CD4-positive, alpha-beta T cell treated with Interleukin-17A for 4 hours (primary cell): ENCODE results near the gene TENM3.
"Not testable (repeated sequence)": the region's sequence is repeated elsewhere in the genome, so short reads cannot be mapped to it uniquely, and the experiment has no call there.

Source experiments
- DNase-seq: peaks from one replicate; pipeline ENCODE4 v3.0.0-alpha.2; 2020; ENCODE audit warnings: mixed read lengths

TENM3 gene

GRCh38 chr4:182243204-182243603 is at the start of gene TENM3:
Gene TENM3 (plus strand): TSS chr4:182243402. CDS start chr4:182324021, 80,619 bp downstream.
- not testable (repeated sequence) for DNase-seq

- DNase-seq, result no peak
Measured at GRCh38 chr4:182194091-182194824, 48.9 kb upstream of the TENM3 start.

- DNase-seq, result no peak
Measured at GRCh38 chr4:182197611-182198010, 45.6 kb upstream of the TENM3 start.

- no peak for DNase-seq
Measured at GRCh38 chr4:182201871-182202270, 41.3 kb upstream of the TENM3 start.

- no peak for DNase-seq
Measured at GRCh38 chr4:182202650-182203049, 40.6 kb upstream of the TENM3 start.

- no peak for DNase-seq
Measured at GRCh38 chr4:182203872-182204411, 39.3 kb upstream of the TENM3 start.

GRCh38 chr4:182205306-182205705 is 37.9 kb upstream of the TENM3 start:
- no peak for DNase-seq

- no peak for DNase-seq
Measured at GRCh38 chr4:182206266-182206665, 36.9 kb upstream of the TENM3 start.

GRCh38 chr4:182206916-182207315 is 36.3 kb upstream of the TENM3 start:
- DNase-seq, result no peak

GRCh38 chr4:182207830-182208396 is 35.3 kb upstream of the TENM3 start:
- DNase-seq, result no peak

GRCh38 chr4:182208526-182209050 is 34.6 kb upstream of the TENM3 start:
- DNase-seq, result no peak

GRCh38 chr4:182212211-182212761 is 30.9 kb upstream of the TENM3 start:
- no peak for DNase-seq

- DNase-seq, result no peak
Measured at GRCh38 chr4:182213004-182213403, 30.2 kb upstream of the TENM3 start.

- DNase-seq, result no peak
Measured at GRCh38 chr4:182215148-182215547, 28.1 kb upstream of the TENM3 start.

- no peak for DNase-seq
Measured at GRCh38 chr4:182216005-182216404, 27.2 kb upstream of the TENM3 start.

GRCh38 chr4:182219411-182220056 is 23.7 kb upstream of the TENM3 start:
- no peak for DNase-seq

- no peak for DNase-seq
Measured at GRCh38 chr4:182221987-182222386, 21.2 kb upstream of the TENM3 start.

- no peak for DNase-seq
Measured at GRCh38 chr4:182222766-182223165, 20.4 kb upstream of the TENM3 start.

GRCh38 chr4:182223708-182224107 is 19.5 kb upstream of the TENM3 start:
- DNase-seq, result no peak

- no peak for DNase-seq
Measured at GRCh38 chr4:182224192-182224850, 18.9 kb upstream of the TENM3 start.

- no peak for DNase-seq
Measured at GRCh38 chr4:182225257-182225852, 17.8 kb upstream of the TENM3 start.

- DNase-seq, result no peak
Measured at GRCh38 chr4:182227611-182228010, 15.6 kb upstream of the TENM3 start.
